Right lung (tissue), 10 donors: ENCODE data around the gene TAAR8. TPM values are rescaled to one million over a fixed set of nuclear protein-coding genes. Genes with fewer than 3 reads are reported as not detected.
"Not testable (repeated sequence)": the region's sequence is repeated elsewhere in the genome, so short reads cannot be mapped to it uniquely, and the experiment has no call there.

ENCODE experiments used
- DNase-seq, 2 donors: peaks; one replicate each; pipeline ENCODE4 v3.0.0-alpha.2; 2013
- long read RNA-seq, 8 donors: transcript quantifications; one replicate each; lab custom pipeline, GENCODE V29; 2026
- polyA plus RNA-seq, 5 donors: library from polyadenylated mRNA; unstranded; fragments of 120-200 nt; gene quantifications; one replicate each; pipeline versions ENCODE4 v1.2.1 to v1.2.3, GENCODE V29; 2013; ENCODE audit warnings: inconsistent platforms in 1 of 5, low replicate concordance in 1 of 5; ENCODE audit not compliant: insufficient read length in 5 of 5, insufficient read depth in 1 of 5

Gene TAAR8
- not detected for polyA plus RNA-seq
- long read RNA-seq, donor 1 = 0 reads
- long read RNA-seq, donor 2 = 0 reads
- long read RNA-seq, donor 3 = 0 reads
- long read RNA-seq, donor 4 = 0 reads
- long read RNA-seq, donor 5 = 0 reads
- long read RNA-seq, donor 6 = 0 reads
- long read RNA-seq, donor 7 = 0 reads
- long read RNA-seq, donor 8 = 0 reads

- DNase-seq = no peak
These were observed at the start of gene TAAR8 for GRCh38 chr6:132552372-132552771. Gene TAAR8, plus strand, starts transcription at chr6:132552672. Its CDS starts 21 bp downstream, at chr6:132552693.

- DNase-seq = no peak
These were observed 47.7 kb upstream of the TAAR8 start for GRCh38 chr6:132504757-132505156.

- no peak for DNase-seq
These were observed 47.3 kb upstream of the TAAR8 start for GRCh38 chr6:132505158-132505557.

GRCh38 chr6:132506461-132506860, 46.0 kb upstream of the TAAR8 start:
- no peak for DNase-seq

GRCh38 chr6:132506869-132507808, 45.3 kb upstream of the TAAR8 start:
- DNase-seq = no peak

- no peak for DNase-seq
These were observed 41.2 kb upstream of the TAAR8 start for GRCh38 chr6:132511210-132511830.

- DNase-seq = no peak
These were observed 40.6 kb upstream of the TAAR8 start for GRCh38 chr6:132511831-132512220.

GRCh38 chr6:132512342-132512637, 40.2 kb upstream of the TAAR8 start:
- no peak for DNase-seq

- DNase-seq = peak; percentile 90 to 92
These were observed 39.5 kb upstream of the TAAR8 start, which contains the start of gene STX7 for GRCh38 chr6:132512638-132513632. Gene STX7, minus strand, starts transcription at chr6:132513116. Its CDS starts 9,586 bp downstream, at chr6:132503530.

- DNase-seq = no peak
These were observed 38.5 kb upstream of the TAAR8 start for GRCh38 chr6:132513831-132514545.

- no peak for DNase-seq
These were observed 37.1 kb upstream of the TAAR8 start for GRCh38 chr6:132515386-132515785.

- DNase-seq = no peak
These were observed 31.5 kb upstream of the TAAR8 start for GRCh38 chr6:132520953-132521352.

GRCh38 chr6:132524646-132525045, 27.8 kb upstream of the TAAR8 start:
- no peak for DNase-seq

GRCh38 chr6:132525866-132526265, 26.6 kb upstream of the TAAR8 start:
- no peak for DNase-seq

- no peak for DNase-seq
These were observed 26.0 kb upstream of the TAAR8 start for GRCh38 chr6:132526461-132526860.

GRCh38 chr6:132527791-132528190, 24.7 kb upstream of the TAAR8 start:
- no peak for DNase-seq

GRCh38 chr6:132530293-132530974, 22.0 kb upstream of the TAAR8 start:
- peak; percentile 45 to 50 for DNase-seq

GRCh38 chr6:132534546-132534945, 17.9 kb upstream of the TAAR8 start:
- DNase-seq = not testable (repeated sequence)

GRCh38 chr6:132537145-132537544, 15.3 kb upstream of the TAAR8 start:
- no peak for DNase-seq

- no peak for DNase-seq
These were observed 14.5 kb upstream of the TAAR8 start, which contains the start of gene TAAR9 for GRCh38 chr6:132537977-132538376. Gene TAAR9, plus strand, starts transcription at chr6:132538277. Its CDS starts 13 bp downstream, at chr6:132538290.
